HG03571 (cell line): ENCODE data around the gene MTARC2.

Source experiments
- ATAC-seq: cut with Tn5 transposase; IDR thresholded peaks from one replicate; pipeline ENCODE4 v1.9.1; 2021; ENCODE audit not compliant: unreplicated experiment

Gene MTARC2

GRCh38 chr1:220767312-220768125, 19.4 kb downstream of the MTARC2 start:
- ATAC-seq, result no peak

- no peak for ATAC-seq
Observed at GRCh38 chr1:220768126-220768601, 20.0 kb downstream of the MTARC2 start.

DNA sequence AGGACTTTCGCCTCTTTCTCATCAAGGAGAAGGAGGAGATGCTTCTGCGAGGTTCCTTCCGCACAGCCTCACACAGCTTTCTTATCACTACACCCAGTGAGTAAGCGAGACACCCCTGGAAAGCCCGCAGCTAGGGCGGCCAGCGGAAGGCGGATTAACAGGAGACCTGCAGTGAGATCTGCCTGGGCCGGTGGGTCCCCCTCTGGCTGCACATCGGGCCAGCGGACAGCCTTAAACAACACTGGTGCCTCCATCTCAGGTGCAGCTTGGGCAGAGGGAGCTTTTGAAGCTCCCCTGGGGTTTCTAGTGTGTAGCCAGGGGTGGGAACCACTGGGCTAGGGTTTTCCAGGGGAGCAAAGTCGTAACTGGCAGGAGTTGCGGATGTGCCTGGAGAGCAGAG, 21.1 kb downstream of the MTARC2 start:
- no peak for ATAC-seq

GRCh38 chr1:220770245-220770913, 22.3 kb downstream of the MTARC2 start:
- peak; percentile 78 for ATAC-seq

- ATAC-seq, result no peak
Observed at GRCh38 chr1:220772846-220773245, 24.7 kb downstream of the MTARC2 start.

DNA sequence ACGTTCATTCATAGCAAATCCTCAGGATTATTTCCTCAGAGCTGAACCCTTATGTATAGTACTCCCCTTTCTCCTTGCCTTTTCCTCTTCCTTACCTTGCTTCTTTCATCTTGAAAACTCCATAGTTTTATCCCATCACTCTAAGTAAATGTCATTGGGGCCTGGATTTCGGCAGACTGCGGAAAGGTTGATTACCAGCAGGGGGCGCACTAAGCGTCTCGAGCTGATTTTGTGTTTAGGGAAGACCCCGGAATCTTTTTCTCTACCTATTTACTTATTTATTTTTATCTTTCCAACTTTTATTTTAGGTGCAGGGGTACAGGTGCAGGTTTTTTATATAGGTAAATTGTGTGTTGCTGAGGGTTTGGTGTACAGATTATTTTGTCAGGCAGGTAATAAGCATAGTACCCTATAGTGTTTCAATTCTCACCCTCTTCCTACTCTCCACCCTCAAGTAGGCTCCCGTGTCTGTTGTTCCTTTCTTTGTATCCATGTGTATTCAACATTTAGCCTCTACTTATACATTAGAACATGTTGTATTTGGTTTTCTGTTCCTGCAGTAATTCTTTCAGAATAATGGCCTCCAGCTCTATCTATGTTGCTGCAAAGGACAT, 27.2 kb downstream of the MTARC2 start:
- no peak for ATAC-seq

DNA sequence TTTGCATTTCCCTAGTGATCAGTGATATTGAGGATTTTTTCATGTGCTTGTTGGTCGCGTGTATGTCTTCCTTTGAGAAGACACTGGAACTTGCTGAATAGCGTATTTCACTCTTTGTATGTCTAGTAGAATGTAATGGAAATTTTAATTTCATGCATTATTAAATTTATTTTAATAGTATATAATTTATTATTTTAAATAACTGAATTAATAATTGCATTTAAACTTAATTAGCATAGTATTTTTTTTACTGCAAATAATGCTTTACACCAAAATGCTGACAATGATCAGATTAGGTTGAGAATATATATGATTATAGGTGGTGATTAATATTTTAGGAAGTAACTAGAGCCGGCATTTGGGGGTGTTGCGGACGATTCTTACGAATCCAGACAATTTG, 28.1 kb downstream of the MTARC2 start:
- no peak for ATAC-seq

- peak; percentile 81 for ATAC-seq
Observed at GRCh38 chr1:220776720-220777326, 28.7 kb downstream of the MTARC2 start.

GRCh38 chr1:220783453-220783852, 35.3 kb downstream of the MTARC2 start:
- no peak for ATAC-seq

DNA sequence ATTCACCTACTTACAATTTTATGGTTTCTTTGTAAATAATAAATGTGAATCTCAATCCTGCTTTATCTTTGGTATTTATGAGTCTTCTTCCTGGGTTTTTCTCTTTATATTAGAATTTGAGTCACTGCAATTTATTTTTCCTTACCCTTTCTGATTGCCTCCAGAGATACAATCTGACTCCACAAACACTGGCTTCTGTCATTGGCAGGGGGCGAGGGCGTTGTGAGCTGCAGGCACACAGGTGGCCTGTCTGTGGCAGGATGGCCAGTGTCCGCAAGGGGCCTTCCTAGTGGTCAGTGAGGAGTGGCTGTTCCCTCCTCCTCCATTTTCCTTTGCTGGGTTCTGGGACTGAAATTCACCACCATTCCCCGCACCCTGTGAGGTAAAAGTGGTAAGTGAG, 36.6 kb downstream of the MTARC2 start:
- no peak for ATAC-seq

DNA sequence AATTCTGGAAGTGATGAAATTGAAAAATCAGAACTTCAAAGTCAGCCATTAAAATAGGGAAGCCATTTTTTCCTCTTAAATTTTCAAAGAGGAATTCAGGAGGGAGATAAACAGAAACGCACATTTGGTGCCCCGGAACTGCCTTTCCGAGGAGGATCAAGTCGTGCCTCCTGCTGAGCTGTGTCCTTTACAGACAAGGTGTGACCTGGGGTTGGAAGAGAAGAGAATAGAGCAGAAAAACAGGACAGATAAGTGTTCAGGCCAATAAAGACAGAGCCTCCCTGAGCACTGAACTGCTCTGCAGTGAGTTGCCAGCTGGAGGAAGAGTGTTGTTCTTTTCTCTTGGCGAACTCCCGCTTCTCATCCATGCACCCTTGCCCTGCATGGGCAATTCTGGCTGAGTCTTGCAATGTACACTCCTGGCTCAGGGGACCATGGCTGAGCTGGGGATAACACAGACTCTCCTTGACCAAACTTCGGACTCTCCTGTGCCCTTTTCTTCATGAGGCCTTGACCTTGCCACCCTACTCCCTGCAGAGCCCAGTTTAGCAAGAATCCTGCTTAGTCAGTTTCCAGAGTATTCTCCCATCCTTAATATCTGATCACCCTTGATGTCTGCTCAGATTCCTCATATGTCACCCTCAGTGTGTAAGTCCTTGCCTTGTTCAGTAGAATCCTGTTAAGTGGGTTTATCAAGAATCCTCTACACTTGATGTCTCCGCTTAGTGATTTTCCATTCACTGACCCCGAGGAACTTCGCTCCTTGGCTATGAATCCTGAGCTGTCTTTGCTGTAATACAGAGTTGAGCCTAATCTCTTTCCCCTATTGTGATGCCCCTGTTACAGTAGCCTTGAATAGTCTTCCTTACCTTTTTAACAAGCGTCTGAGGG, 37.3 kb downstream of the MTARC2 start:
- ATAC-seq, result no peak

DNA sequence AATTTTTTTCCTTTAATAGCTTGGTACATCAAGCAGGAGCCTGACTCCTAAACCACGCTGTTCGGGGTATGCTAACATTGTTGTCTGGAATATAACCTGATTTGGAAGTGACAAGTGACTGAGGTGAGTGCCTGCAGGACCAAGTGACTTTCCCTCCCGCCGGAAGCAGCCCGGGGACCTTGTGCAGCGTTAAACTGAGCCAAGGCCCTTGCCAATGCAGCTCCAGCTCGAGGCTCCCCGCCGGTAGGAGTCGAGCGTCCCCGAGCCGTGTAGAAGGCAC, 37.9 kb downstream of the MTARC2 start:
- peak; percentile 20 for ATAC-seq

GRCh38 chr1:220786337-220787068, 38.4 kb downstream of the MTARC2 start, which contains the start of gene MTARC1:
TSS of gene MTARC1 (plus strand) at chr1:220786913. CDS start at chr1:220786945, 32 bp downstream.
- ATAC-seq, result peak; percentile 79

DNA sequence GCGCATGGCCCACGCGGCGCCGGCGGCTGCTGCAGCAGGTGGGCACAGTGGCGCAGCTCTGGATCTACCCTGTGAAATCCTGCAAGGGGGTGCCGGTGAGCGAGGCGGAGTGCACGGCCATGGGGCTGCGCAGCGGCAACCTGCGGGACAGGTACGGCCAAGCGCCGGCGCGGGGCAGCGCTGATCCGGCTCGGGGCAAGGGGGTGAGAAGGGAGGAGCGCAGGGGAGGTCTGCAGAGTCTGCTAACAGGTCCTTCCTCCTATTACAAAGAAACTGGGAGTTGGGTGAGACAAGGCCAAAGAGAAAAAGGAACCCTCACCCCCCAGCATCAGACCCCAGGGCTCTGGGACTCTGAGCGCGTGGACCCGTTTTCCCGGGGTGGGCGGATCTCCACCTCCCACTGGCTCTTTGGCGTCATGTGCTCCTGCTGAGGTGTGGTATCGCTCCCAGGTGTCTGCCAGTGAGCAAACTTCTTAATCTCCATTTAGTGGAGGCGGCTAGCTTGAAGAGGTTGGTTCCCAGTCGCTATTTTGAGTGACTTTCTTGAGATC, 39.0 kb downstream of the MTARC2 start:
- peak; percentile 37 for ATAC-seq

DNA sequence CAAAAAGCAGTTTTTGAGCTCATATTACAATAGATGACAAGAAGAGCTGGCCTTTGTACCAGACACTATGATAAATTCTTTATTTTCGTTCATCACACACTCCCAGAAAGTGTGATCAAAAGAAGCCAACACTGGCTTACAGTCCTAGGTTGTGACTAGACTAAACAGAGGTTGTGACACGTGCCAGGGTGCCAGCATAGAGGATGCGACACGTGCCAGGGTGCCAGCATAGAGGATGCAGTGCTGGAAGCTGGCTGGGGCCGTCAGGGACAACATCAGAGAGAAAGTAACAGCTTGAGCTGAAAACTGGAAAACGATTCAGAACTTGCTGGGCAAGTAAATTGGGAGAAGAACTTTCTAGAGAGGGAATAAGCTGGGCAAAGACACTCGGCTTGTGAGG, 40.8 kb downstream of the MTARC2 start:
- ATAC-seq, result no peak

DNA sequence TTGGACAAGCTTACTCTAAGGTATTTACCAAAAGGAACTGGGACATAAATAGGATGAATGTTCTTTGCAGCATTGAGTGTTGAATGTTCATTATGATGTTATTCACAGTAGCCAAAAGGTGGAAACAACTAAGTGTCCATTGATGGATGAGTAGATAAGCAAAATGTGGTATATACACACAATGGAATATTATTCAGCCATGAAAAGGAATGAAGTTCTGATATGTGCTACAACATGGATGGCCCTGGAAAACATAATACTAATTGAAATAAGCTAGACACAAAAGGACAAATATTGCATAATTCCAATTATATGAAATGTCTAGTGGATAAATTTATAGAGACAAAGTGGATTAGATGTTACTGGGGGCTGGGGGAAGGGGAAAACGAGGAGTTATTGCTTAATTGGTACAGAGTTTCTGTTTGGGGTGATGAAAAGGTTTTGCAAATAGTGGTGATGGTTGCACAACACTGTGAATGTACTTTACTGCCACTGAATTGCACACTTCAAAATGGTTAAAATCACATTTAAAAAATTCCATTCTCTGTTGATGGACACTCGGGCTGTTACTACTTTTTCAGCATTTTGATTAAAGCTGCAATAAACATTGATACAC, 41.5 kb downstream of the MTARC2 start:
- no peak for ATAC-seq

- no peak for ATAC-seq
Observed at GRCh38 chr1:220791285-220791684, 43.2 kb downstream of the MTARC2 start.

DNA sequence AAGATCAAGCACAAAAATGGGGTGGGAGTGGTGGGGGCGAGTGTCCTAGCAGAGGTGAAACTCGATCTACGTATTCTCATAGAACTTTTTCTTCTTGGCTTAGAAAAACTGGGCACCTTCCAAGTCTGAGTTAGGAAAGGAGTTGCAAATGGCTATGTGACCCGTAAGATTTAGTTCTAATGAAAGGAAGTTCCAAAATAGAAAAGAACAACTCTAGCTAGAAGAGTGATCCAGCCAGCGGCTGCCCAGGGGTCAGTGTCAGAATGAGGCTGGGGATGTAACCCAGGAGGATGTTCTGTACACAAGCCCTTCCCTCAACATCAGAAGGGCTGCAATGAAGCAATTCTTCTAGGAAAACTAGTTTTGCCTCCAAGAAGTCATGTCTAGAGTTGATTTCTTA, 43.8 kb downstream of the MTARC2 start:
- no peak for ATAC-seq

DNA sequence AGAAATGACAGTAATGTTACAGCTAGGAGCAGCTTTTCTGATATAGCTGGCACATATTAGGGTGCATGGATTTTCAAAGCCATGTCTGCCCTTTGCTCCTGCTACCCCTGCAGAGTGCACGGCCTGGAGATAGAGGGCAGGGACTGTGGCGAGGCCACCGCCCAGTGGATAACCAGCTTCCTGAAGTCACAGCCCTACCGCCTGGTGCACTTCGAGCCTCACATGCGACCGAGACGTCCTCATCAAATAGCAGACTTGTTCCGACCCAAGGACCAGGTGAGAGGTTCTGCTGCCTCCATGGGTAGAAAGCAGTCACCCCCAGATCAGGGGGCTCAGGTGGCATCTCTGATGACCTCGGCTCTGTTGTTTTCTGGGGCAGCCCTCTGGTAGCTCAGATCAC, 48.4 kb downstream of the MTARC2 start:
- ATAC-seq, result no peak
